GM18507 (cell line): Measurements from ENCODE around the gene RAD23A.
"Not testable (repeated sequence)": the region's sequence is repeated elsewhere in the genome, so short reads cannot be mapped to it uniquely, and the experiment has no call there.

Experiments
- DNase-seq: peaks from one replicate; pipeline ENCODE4 v3.0.0; 2011; ENCODE audit warnings: low read depth; ENCODE audit not compliant: insufficient read length; ENCODE audit errors: extremely low spot score
- FAIRE-seq: peaks from 2 replicates; lab custom pipeline; 2011; peaks lifted over from hg19 to GRCh38; lab: Jason Lieb, UNC

Gene RAD23A

GRCh38 chr19:12945479-12946091 lies at the start of gene RAD23A:
Gene RAD23A, plus strand, starts transcription at chr19:12945862. Its CDS starts 87 bp downstream, at chr19:12945949.
- DNase-seq (peak; percentile 77), FAIRE-seq (peak; percentile 96)

- no peak for DNase-seq
- no peak for FAIRE-seq
Observed at GRCh38 chr19:12896460-12896859, 49.2 kb upstream of the RAD23A start.

- FAIRE-seq = peak; percentile 94
- DNase-seq = peak; percentile 54
Observed at GRCh38 chr19:12899891-12900518, 45.7 kb upstream of the RAD23A start.

- FAIRE-seq (no peak), DNase-seq (no peak)
Observed at GRCh38 chr19:12907166-12907565, 38.5 kb upstream of the RAD23A start.

- DNase-seq (no peak), FAIRE-seq (no peak)
Observed at GRCh38 chr19:12912571-12912970, 33.1 kb upstream of the RAD23A start.

GRCh38 chr19:12913011-12913561 lies 32.6 kb upstream of the RAD23A start:
- DNase-seq (no peak), FAIRE-seq (no peak)

GRCh38 chr19:12913851-12914690 lies 31.6 kb upstream of the RAD23A start:
- FAIRE-seq (peak; percentile 55), DNase-seq (no peak)

- FAIRE-seq, DNase-seq: not testable (repeated sequence)
Observed at GRCh38 chr19:12915860-12916259, 29.8 kb upstream of the RAD23A start.

- DNase-seq (no peak), FAIRE-seq (no peak)
Observed at GRCh38 chr19:12918253-12918652, 27.4 kb upstream of the RAD23A start.

- DNase-seq (no peak), FAIRE-seq (no peak)
Observed at GRCh38 chr19:12921047-12921446, 24.6 kb upstream of the RAD23A start.

GRCh38 chr19:12922959-12923358 lies 22.7 kb upstream of the RAD23A start:
- FAIRE-seq = no peak
- DNase-seq = no peak

- DNase-seq (no peak), FAIRE-seq (no peak)
Observed at GRCh38 chr19:12924621-12925310, 20.9 kb upstream of the RAD23A start.

- FAIRE-seq = no peak
- no peak for DNase-seq
Observed at GRCh38 chr19:12930002-12930645, 15.5 kb upstream of the RAD23A start.

- FAIRE-seq (no peak), DNase-seq (no peak)
Observed at GRCh38 chr19:12932392-12933286, 13.0 kb upstream of the RAD23A start.

- DNase-seq (peak; percentile 85), FAIRE-seq (peak; percentile 94)
Observed at GRCh38 chr19:12933287-12934072, 12.2 kb upstream of the RAD23A start, which contains the start of gene FARSA. Gene FARSA, minus strand, starts transcription at chr19:12933711. Its CDS starts 15 bp downstream, at chr19:12933696.

- FAIRE-seq = no peak
- no peak for DNase-seq
Observed at GRCh38 chr19:12935071-12935470, 10.6 kb upstream of the RAD23A start.

- no peak for FAIRE-seq
- no peak for DNase-seq
Observed at GRCh38 chr19:12936582-12936981, 9.1 kb upstream of the RAD23A start.
